T follicular helper cell (primary cell): Measurements from ENCODE around the gene ZNF148.

Experiments used
- DNase-seq: peaks from one replicate; pipeline ENCODE4 v3.0.0-alpha.2; 2020; ENCODE audit warnings: low read depth

The ZNF148 gene

GRCh38 chr3:125278155-125278554 is 97.0 kb downstream of the ZNF148 start:
- no peak for DNase-seq

GRCh38 chr3:125271127-125271526 is 104.0 kb downstream of the ZNF148 start:
- DNase-seq, result no peak

DNA sequence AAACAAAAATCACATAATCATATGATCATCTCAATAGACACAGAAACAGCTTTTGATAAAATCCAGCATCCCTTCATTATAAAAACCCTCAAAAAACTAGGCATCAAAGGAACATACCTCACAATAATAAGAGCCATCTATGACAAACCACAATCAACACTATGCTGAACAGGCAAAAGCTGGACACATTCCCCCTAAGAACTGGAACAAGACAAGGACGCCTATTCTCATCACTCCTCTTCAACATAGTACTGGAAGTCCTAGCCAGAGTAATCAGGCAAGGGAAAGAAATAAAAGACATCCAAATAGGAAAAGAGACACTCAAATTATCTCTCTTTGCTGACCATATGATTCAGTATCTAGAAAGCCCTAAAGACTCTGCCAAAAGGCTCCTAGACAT is 107.7 kb downstream of the ZNF148 start:
- DNase-seq, result no peak

DNA sequence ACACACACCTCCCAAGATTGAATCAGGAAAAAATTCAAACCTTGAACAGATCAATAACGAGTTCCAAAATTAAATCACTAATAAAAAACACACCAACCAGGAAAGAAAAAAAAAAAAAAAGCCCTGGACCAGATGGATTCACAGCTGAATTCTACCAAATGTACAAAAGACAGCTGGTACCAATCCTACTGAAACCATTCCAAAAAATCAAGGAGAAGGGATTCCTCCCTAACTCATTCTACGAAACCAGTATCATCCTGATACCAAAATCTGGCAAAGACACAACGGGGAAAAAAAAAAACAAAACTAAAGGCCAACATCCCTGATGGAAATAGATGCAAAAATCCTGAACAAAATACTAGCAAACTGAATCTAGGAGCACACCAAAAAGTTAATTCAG is 108.2 kb downstream of the ZNF148 start:
- no peak for DNase-seq

DNA sequence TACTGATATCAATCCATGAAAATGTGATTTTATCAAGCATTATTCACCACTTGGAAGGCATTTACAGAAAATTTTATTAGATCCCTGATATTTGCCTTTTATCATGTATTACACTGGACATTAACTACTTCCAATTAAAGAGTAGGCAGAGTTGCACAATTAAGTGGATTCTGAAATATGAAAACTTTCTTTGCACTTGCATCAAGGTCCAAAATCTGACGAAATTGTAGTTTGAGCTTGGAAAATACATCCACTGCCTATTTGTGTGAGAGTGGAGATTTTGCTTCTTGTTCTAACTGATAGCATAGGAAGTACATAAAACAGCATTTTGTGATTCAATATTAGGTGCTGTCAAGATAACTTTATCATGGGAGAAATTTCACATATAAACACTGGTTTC is 113.0 kb downstream of the ZNF148 start:
- DNase-seq, result no peak

DNA sequence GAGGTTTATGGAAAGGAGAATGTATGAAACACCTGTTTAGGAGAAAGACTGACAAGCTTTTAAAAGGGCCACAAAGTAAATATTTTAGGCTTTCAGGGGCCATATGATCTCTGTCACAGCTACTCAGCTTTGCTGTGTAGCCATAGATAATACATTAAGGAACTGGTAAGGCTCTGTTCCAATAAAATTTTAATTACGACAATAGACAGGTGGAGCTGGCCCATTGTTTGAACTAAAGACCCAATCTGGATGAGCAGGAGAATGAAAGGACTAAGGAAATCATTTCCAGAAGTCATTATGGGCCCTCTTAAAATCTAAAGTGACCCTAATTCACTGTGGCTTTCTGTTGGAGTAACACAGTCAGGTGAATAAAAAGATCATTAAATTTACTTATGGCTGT is 114.1 kb downstream of the ZNF148 start:
- no peak for DNase-seq

- no peak for DNase-seq
These were observed 115.0 kb downstream of the ZNF148 start for GRCh38 chr3:125260158-125260557.

DNA sequence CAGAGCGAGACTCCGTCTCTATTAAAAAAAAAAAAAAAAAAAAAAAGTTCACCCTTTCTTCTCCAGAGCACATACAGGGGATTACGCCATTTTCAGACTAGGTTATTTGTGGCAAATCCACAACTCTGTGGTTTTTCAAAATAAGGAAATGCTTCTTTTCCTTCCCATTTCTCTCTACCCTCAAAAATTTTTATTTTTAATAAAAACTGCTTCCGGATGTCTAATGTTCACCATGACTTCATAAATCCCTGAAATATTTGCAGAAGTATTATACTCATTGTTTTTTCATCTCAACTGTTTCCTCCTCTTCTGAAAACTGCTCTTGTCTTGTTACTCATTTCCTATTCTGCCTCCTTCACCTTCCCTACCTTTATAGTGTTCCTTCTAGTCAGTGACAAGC is 117.6 kb downstream of the ZNF148 start:
- DNase-seq, result no peak

GRCh38 chr3:125256675-125257074 is 118.5 kb downstream of the ZNF148 start:
- no peak for DNase-seq

DNA sequence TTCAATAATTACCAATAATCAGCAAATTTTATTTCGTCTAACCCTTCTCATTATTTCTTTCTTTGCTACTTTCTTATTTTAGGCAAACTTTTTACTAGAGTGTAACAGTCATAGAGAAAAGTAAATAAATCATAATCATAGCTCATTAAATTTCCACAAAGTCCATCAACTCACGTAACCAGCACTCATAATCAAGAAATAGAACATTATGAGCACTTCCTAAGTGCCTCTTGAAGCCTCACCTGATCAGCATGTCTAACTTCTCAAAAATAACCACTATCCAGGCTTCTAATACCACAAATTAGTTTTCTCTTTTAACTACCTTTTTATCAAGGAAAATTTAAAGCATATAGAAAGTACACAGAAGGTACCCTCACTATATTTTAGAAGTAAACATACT is 124.2 kb downstream of the ZNF148 start:
- no peak for DNase-seq

DNA sequence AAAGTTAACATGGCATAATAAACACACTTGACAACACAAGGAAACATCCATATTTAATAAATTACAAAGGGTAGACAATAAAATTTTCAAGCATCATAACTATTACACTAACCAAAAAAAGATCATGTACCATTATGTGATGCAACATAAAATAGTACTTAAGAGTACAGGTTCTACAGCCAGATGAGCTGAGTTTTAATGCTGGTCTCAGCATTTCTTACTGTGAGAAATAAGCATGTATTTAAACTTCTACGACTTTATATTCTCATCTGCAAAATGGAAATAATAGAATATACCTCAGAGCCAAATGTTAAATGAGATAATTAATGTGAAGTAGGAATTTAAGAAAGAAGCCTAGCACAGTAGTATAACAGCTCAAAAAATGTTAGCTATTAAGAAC is 128.9 kb downstream of the ZNF148 start:
- no peak for DNase-seq

DNA sequence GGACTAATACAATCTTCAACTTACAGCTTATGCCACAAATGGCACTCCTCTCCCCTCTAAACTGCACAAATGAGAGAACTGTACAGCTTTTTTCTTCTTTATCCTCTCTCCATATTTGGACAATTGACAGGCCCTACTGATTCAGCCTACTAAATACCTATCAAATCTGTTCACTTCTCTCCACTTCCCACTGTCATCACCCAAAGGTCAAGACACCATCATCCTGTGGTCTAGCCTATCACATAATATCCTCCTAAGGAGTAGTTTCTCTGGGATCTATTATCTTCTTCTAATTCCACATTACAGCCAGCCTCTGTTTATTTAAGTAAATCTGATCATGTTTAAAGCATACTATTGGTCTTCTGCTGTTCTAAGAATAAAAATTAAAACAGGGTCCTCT is 129.6 kb downstream of the ZNF148 start:
- DNase-seq, result no peak

DNA sequence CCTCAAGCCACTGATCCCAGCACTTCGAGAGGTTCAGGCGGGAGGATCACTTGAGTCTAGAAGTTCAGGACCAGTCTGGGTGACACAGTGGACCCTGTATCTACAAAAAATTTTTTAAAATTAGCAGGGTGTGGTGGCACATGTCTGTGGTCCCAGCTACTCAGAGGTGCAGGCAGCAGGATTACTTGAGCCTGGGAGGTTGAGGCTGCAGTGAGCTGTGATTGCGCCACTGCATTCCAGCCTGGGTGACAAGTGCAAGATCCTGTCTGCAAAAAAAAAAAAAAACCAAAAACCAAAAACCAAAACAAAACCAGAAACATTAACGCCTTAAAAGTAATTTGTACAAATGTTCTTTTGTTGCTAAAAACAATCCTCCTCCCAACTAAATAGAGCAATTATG is 134.6 kb downstream of the ZNF148 start:
- no peak for DNase-seq

- no peak for DNase-seq
These were observed 135.9 kb downstream of the ZNF148 start for GRCh38 chr3:125239266-125239665.

GRCh38 chr3:125238759-125239158 is 136.4 kb downstream of the ZNF148 start:
- no peak for DNase-seq

DNA sequence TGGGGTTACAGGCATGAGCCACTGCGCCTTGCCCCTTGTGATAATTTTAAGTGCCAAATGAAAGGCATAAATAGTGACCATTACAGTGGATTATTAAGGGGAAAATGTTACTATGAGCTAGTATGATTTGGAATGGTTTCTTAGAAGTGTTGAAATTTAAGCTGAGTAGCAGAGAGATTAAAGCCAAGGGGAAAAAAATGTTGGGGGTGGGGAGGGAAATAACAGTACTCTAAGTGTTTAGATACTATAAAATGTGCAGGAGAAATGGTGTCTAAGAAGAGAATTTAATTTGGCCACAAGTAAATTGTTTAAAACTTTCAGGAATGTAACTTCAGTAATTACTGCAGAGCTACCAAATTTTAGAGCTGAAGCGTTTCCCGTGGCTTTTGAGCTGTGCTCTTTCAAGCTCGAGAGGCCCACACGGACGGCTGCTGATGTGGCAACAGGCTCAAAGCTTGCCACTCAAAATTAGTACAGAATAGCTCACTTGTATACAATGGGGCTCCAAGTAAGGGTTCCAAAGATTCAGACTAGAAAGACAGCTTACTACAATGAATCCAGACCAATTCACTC is 138.7 kb downstream of the ZNF148 start:
- DNase-seq, result no peak

DNA sequence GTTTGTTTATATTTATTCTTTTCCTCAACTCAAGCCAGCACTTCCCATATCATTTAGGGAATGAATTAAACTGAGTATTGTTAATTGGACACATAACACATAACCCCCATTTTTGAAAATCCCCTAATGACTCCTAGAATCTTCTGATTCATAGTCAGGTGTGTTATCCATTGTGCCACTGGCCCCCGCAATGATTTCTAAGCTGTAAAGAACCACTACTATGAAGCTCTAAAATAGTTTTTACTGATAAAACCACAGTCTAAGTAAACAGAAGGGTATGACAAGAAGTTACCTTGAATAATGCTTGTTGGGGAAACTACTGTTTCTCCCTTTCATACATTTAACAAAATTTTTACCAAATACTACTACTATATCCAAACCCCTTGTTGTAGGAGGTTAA is 140.3 kb downstream of the ZNF148 start:
- no peak for DNase-seq

DNA sequence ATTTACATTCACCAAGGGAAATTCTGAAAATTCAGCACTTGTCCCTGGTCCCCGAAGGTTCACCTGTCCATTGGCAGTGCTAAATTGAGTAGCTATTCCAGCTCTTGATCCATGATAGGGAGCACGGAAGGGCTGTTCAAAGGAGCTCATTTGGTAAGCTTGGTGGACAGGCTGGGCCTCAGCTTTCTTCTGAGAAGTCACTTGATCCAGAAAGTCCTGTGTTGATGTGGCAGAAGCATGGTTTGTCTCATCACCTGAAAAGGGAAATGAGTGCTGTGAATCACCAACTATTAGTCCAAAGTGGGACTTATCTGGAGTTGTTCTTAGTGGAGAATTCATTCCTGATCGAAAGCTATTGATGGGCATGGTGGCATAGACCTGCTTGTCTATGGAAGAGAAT is 142.7 kb downstream of the ZNF148 start:
- no peak for DNase-seq

DNA sequence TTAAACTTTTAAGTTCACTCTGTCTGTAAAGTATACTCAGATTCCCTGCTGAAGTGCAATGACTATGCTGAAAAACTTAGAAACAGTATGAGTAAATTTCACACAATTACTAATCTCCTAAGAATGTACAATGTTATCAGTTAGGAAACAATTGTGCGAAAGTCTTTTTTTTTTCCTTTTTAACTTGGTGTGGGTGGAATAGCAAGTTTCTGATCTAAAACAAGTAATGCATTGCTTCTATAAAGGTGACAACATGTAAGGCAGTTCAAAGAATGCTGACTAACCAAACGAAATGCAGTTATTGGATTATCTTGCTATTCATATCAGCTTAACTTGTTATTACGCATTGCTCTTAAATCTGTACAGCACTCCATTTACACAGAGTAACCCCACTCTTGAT is 143.2 kb downstream of the ZNF148 start:
- no peak for DNase-seq

- DNase-seq, result no peak
These were observed 145.4 kb downstream of the ZNF148 start for GRCh38 chr3:125229707-125230106.

DNA sequence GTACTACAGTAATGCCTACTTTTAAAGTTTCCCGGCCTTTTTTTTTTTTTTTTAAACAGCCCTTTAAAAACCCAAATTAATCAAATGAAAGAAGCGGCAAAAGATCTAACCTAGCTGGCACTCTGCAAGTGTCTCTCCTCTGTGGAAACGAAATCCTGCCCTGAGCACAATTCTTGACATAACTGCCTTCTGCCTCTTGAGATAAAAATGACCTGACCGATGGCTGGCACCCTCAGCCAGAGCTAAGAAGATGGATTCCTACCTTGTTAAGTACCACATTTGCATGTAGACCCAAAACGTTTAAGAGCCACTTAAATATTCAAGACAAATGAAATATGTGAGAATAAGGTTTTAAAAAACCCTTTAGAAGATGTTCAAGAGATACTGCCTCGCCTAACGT is 146.0 kb downstream of the ZNF148 start:
- no peak for DNase-seq

DNA sequence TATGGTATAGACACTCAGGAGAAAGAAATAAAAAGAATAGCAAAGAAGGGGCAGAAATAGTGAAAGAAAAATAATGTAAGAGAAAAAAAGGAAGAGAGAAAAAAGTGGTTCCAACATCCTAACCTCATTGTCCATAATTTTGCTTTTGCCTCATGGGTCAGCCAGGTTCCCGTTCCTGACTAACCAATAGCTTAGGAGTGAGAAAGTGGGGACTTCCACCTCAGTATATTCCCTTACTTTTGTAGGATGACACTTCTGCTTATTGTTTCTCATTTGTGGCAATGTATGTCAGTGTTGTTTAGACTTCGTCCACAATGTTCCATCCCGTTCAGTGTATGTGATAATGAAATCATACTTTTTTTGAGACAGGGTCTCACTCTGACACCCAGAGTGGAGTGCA is 153.3 kb downstream of the ZNF148 start:
- no peak for DNase-seq

- DNase-seq, result no peak
These were observed 154.2 kb downstream of the ZNF148 start for GRCh38 chr3:125220727-125221429.

DNA sequence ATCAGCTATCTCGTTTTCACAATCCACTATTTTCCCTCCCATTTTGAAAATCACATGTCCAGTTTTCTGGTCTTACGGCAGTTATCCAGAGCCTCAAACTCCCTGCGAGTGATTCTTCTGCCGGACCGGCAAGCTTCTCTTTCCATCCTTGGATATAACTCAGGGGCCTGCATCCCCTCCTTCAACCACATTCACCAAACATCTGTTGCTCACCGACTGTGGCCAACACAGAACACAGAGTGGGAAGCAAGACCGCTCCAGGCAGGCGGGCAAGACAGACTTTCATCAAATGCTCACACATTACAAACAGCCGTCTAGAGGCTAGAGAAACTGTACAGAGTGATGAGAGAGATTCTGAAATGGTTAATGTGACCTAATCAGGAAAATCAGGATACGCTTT is 154.9 kb downstream of the ZNF148 start:
- no peak for DNase-seq
